ENCODE data around the gene CCDC82. TPM values are rescaled to one million over a fixed set of nuclear protein-coding genes. Genes with fewer than 3 reads are reported as not detected.
A peak's percentile ranks its signal among the peaks of the same experiment; 100 is the strongest.

Gene CCDC82
- total RNA-seq, 1 donor from 2014 or later, result 11.8 TPM

DNA sequence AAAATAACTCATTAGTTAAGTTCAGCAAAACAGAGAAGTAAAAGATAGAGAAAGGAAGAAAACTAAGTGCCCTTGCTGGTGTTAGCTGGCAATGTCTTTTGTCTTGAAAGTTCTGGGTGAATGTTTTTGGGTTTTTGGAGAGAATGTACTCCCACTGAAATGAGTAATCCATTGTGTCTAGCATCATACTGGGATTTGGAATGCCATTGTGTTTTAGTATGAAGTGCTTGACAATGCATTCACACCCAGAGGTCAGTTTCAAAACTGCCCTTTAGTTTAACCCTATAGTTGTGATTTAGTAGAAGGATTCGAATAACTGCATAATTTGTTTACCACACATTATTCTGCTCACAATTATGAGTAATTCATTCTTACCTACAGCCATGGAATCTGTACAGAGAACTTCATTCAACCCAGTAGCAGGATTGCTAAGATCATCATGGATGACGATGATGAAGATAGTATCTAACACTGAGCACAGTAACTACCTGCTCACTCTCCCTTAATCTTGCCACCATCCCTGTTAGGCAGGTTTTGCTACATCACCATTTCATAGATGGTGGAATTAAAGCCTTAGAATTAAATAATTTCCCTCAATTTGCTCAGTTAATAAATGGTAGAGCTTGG is 80.6 kb downstream of the CCDC82 start:
- DNase-seq (ENCODE audit: low spot score), result no peak
- no peak for ATAC-seq

GRCh38 chr11:96307776-96308140 is 82.0 kb downstream of the CCDC82 start:
- ATAC-seq (no peak), DNase-seq (ENCODE audit: low spot score) (no peak)

GRCh38 chr11:96306933-96307775 is 82.6 kb downstream of the CCDC82 start:
- peak; percentile 64 for DNase-seq (ENCODE audit: low spot score)

DNA sequence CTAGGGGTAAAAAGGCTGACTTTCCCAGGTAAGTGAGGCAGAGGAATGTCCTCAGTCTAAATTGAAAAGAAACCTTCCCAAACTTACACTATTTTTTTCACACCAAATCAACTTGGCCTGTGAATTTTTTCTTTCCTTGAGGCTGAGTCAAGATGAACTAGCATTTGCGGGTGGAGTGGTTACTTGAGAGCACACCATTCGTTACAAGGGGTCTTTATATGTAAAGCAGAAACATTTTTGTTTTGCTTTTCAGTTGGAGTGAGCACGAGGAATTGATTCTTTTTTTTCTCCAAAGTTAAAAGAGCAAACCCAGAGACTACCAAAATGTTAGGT is 83.1 kb downstream of the CCDC82 start:
- ATAC-seq (no peak), DNase-seq (ENCODE audit: low spot score) (no peak)

More at GRCh38 chr11:96306933-96307775, 82.6 kb downstream of the CCDC82 start:
- peak; percentile 86 for ATAC-seq

- ATAC-seq (no peak), DNase-seq (ENCODE audit: low spot score) (no peak)
These were observed 83.6 kb downstream of the CCDC82 start for GRCh38 chr11:96306071-96306470.

DNA sequence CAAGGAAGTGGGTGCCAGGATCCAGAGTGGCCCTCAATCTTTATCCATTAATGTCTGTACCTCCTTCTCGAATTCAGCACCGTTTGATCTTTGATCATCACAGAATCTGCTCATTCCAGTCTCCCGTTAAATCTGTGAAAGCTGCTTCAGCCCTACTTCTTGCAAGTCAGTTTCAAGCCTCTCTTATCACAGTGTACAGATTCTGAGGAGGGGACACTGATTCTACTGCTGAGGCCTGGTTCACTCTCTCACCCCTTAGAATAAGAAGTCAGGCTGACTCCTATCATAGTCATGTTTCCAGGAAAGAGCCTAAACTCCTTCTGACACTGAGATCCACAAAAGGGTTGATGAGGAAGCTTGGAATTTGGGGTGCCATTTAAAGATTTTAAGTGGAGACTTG is 85.7 kb downstream of the CCDC82 start:
- ATAC-seq (no peak), DNase-seq (ENCODE audit: low spot score) (no peak)

- no peak for DNase-seq (ENCODE audit: low spot score)
- no peak for ATAC-seq
These were observed 86.6 kb downstream of the CCDC82 start for GRCh38 chr11:96303064-96303463.

Other genes with a start within 250 kb of the CCDC82 start
- 1.0 TPM for gene MAML2, start 46.7 kb downstream of the CCDC82 start, total RNA-seq
- 2.2 TPM for gene JRKL, start 101 bp upstream of the CCDC82 start, total RNA-seq